Astrocyte of the cerebellum (primary cell): ENCODE data around the gene RAPGEF2.

Source experiments
- DNase-seq: peaks from one replicate; pipeline ENCODE4 v3.0.0-alpha.2; 2011; ENCODE audit warnings: low read depth
- H3K4me3 ChIP-seq: 2 replicates; pipeline ENCODE4 v1.5.1; 2011; ENCODE audit warnings: mild to moderate bottlenecking, low read depth, low read length, moderate library complexity
- in situ Hi-C: cut with HindIII; loops from 2 replicates; pipeline ENCODE4 v1.10.0; 2017; ENCODE audit warnings: low sequenced_read_pairs
- TF ChIP-seq, protein P1 (sequence below): IDR thresholded peaks from 2 replicates; pipeline ENCODE4 v1.5.1; 2012; ENCODE audit warnings: low read length, low read depth, moderate library complexity, mild to moderate bottlenecking; ENCODE audit errors: missing control alignments

RAPGEF2 gene

DNA sequence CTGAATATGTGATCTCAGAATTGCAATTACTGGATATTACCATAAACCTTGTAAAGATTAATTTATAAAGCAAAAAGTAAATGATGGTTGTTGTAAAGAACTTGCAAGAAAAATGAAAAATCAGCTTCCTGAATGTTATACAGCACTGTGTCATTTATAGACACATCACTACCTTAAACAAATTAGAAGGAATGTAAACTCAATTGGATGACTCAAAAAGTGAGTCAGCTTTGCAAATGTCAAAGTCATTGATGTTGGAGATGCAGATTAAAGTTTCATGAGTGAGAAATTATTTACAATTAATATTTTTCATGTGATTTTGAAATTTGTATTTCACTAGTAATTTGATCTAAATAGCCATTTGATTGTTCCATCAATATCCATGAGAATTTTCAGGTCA, 193.2 kb downstream of the RAPGEF2 start:
- TF ChIP-seq, protein P1, sequence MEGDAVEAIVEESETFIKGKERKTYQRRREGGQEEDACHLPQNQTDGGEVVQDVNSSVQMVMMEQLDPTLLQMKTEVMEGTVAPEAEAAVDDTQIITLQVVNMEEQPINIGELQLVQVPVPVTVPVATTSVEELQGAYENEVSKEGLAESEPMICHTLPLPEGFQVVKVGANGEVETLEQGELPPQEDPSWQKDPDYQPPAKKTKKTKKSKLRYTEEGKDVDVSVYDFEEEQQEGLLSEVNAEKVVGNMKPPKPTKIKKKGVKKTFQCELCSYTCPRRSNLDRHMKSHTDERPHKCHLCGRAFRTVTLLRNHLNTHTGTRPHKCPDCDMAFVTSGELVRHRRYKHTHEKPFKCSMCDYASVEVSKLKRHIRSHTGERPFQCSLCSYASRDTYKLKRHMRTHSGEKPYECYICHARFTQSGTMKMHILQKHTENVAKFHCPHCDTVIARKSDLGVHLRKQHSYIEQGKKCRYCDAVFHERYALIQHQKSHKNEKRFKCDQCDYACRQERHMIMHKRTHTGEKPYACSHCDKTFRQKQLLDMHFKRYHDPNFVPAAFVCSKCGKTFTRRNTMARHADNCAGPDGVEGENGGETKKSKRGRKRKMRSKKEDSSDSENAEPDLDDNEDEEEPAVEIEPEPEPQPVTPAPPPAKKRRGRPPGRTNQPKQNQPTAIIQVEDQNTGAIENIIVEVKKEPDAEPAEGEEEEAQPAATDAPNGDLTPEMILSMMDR = no peak
- in situ Hi-C loops = no loop called here
- DNase-seq = no peak
- no peak overlapping the region for H3K4me3 ChIP-seq

DNA sequence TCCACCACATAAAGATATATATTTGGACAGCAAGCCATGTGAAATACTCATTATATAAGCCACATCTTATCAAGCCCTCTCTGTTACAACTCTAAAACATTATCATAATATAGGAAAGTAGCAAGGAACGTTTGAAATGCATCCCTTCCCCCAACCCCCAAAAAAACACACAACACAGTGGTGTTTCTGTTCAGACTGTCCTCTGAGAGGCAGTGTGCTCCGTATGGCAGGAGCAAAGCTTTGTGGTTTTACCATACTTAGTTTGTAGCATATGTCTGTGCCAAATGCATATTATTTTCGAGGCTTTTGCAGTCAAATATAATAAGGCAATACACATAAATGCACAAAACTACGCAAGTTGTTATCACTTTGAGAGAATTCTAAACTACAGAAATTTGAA, 194.2 kb downstream of the RAPGEF2 start:
- no peak for DNase-seq
- no peak overlapping the region for H3K4me3 ChIP-seq
- TF ChIP-seq, protein P1 = peak; percentile 15
- in situ Hi-C loops = no loop called here

DNA sequence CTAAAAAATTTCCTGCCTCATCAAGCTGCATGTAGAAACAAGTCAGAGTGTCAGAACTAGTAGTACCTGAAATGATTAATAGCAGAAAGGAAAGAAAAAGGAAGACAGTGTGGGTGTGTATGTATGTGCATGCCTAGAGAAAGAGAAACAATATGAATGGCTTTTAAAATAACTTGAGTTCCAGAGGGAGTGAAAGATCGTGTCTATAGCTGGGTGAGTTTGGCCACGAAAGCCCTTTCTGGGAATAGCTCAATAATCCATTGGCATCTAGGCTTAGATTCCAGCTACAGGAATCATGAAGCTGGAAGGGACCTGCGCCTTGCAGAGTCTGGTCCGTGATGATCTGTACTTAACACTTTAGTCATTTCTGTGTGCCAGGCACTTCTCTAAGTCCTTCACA, 195.6 kb downstream of the RAPGEF2 start:
- TF ChIP-seq, protein P1 = no peak
- H3K4me3 ChIP-seq = no peak overlapping the region
- no peak for DNase-seq
- in situ Hi-C loops = no loop called here

DNA sequence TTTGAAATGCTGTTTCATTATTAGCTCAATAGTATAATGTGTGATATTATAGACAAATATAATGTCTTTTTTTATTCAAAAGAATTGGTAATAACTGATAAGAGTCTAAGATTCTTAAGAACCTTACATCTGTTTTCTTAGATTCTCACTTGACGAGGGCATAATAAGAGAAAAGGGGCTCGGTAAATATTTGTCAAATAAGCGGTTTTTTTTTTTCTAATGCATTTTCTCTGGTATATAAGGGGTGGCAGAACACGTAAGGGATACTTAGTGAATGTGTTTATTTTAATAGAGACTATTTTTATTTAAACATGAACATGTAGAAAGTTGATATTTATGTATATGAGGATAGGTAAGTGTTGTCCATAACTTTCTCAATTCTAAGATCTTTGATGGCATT, 200.6 kb downstream of the RAPGEF2 start:
- in situ Hi-C loops = no loop called here
- TF ChIP-seq, protein P1 = no peak
- H3K4me3 ChIP-seq = no peak overlapping the region
- DNase-seq = no peak

DNA sequence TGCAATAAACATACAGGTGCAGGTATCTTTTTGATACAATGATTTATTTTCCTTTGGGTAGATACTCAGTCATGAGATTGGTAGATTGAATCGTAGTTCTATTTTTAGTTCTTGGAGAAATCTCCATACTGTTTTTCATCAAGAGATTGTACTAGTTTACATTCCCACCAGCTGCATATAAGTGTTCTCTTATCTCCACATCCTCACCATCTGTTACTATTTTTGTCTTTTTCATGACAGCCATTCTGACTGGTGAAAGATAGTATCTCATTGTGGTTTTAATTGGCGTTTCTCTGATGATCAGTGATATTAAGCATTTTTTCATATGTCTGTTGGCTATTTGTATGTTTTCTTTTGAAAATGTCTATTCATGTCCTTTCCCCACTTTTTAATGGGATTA, 202.2 kb downstream of the RAPGEF2 start:
- in situ Hi-C loops = no loop called here

DNA sequence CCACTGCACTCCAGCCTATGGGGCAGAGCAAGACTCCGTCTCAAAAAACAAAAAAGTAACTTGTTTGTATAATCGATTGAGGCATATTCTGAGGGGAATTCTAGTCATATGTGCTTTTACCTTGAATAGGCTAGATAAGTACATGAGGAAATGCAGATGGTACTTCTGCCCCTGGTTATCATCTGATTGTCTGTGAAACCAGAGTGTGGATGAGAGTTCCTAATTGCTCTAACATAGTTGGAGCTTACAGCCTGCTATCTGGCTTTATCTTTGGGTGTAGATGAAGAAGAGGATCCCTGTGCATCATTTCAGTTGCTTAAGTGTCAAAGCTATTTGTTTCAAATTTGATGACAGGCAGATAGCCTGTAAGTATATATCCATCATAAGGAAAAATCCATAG, 205.1 kb downstream of the RAPGEF2 start:
- TF ChIP-seq, protein P1 = no peak
- DNase-seq = no peak
- no peak overlapping the region for H3K4me3 ChIP-seq
- in situ Hi-C loops = no loop called here

More for the DNA sequence above, 202.2 kb downstream of the RAPGEF2 start:
- TF ChIP-seq, protein P1 = no peak
- H3K4me3 ChIP-seq = no peak overlapping the region
- DNase-seq = no peak
